Measurements from ENCODE around the gene CLMP. TPM values are rescaled to one million over a fixed set of nuclear protein-coding genes. Genes with fewer than 3 reads are reported as not detected.

Gene CLMP
- total RNA-seq, 1 experiment from 2014 or later, result 5.4 TPM

- intact Hi-C loops (cut with micrococcal nuclease; ENCODE audit: unreplicated experiment), result loop anchor here (2.0 to 10.0 kb wide), 5 partner anchors 41 to 601 kb away; partner anchors contain the start of gene HSPA8
- Histone ChIP-seq H3K27me3 (ENCODE audit: insufficient read depth, low read depth) (no peaks in the 10 kb centered on the region), H3K4me1 (replicated peaks; ENCODE audit: insufficient read depth) (no peaks in the 10 kb centered on the region), H3K27ac (no peak overlapping the region), H3K79me2 (ENCODE audit: low read depth) (no peaks in the 10 kb centered on the region), H3K36me3 (ENCODE audit: low read depth) (no peaks in the 10 kb centered on the region), H2AFZ (no peak overlapping the region), H3K9me3 (ENCODE audit: insufficient read depth, low read depth) (no peaks in the 10 kb centered on the region), H4K20me1 (ENCODE audit: insufficient read depth) (no peaks in the 10 kb centered on the region), H3K9me2 (ENCODE audit: insufficient read depth) (no peaks in the 10 kb centered on the region), H3K4me2 (no peak overlapping the region), H3F3A (ENCODE audit: insufficient read depth, low read depth) (peaks cover 7% of the 10 kb centered on the region; the same call in 1 of the 2 replicates), H3K4me3 (no peak overlapping the region)
- peak; percentile 33 to 60 for DNase-seq
- POLR2A ChIA-PET (ENCODE audit: unreplicated experiment), result interaction anchor here (0.6 kb wide), 1 partner anchor 14 kb away, joined by 3 read pairs; no protein-coding TSS in a partner anchor
- BruUV-seq (replicated peaks), result no TSS peak
- TF ChIP-seq EZH2 (IDR thresholded peaks at IDR 0.05; ENCODE audit: low read depth) (no peak), CTCF (conservative IDR thresholded peaks at IDR 0.05) (peak; percentile 82)
- CTCF ChIA-PET, result interaction anchor here (0.5 to 1.9 kb wide), 10 partner anchors 21 to 304 kb away, joined by 3 to 15 read pairs (median 4); no protein-coding TSS in a partner anchor
Measured at GRCh38 chr11:123103326-123103980, 91.6 kb downstream of the CLMP start.

- intact Hi-C loops (cut with micrococcal nuclease; ENCODE audit: unreplicated experiment), result loop anchor here (5.0 to 10.0 kb wide), 3 partner anchors 38 to 604 kb away; partner anchors contain the start of gene HSPA8
- Histone ChIP-seq H3K36me3 (ENCODE audit: low read depth) (no peaks in the 10 kb centered on the region), H3K4me2 (no peak overlapping the region), H2AFZ (no peak overlapping the region), H4K20me1 (ENCODE audit: insufficient read depth) (no peaks in the 10 kb centered on the region), H3F3A (ENCODE audit: insufficient read depth, low read depth) (peaks cover 7% of the 10 kb centered on the region; the same call in 1 of the 2 replicates), H3K27me3 (ENCODE audit: insufficient read depth, low read depth) (no peaks in the 10 kb centered on the region), H3K9me3 (ENCODE audit: insufficient read depth, low read depth) (no peaks in the 10 kb centered on the region), H3K9me2 (ENCODE audit: insufficient read depth) (no peaks in the 10 kb centered on the region), H3K79me2 (ENCODE audit: low read depth) (no peaks in the 10 kb centered on the region), H3K4me1 (replicated peaks; ENCODE audit: insufficient read depth) (no peaks in the 10 kb centered on the region), H3K4me3 (no peak overlapping the region), H3K27ac (no peak overlapping the region)
- BruUV-seq (replicated peaks), result no TSS peak
- no peak for TF ChIP-seq CTCF (conservative IDR thresholded peaks at IDR 0.05)
- no peak for TF ChIP-seq EZH2 (IDR thresholded peaks at IDR 0.05; ENCODE audit: low read depth)
- DNase-seq, result no peak
- CTCF ChIA-PET, result no interaction called here
- POLR2A ChIA-PET (ENCODE audit: unreplicated experiment), result no interaction called here
Measured at GRCh38 chr11:123100379-123101085, 94.5 kb downstream of the CLMP start.

GRCh38 chr11:123098990-123099389, 96.1 kb downstream of the CLMP start:
- no peak overlapping the region for H3K4me3 ChIP-seq
- no peaks in the 10 kb centered on the region for H3K36me3 ChIP-seq (ENCODE audit: low read depth)
- CTCF ChIA-PET, result no interaction called here
- no peaks in the 10 kb centered on the region for H3K9me3 ChIP-seq (ENCODE audit: insufficient read depth, low read depth)
- intact Hi-C loops (cut with micrococcal nuclease; ENCODE audit: unreplicated experiment), result no loop called here
- H3F3A ChIP-seq (ENCODE audit: insufficient read depth, low read depth), result peaks cover 3% of the 10 kb centered on the region; the same call in 1 of the 2 replicates
- H3K4me2 ChIP-seq, result no peak overlapping the region
- BruUV-seq (replicated peaks), result no TSS peak
- no peak overlapping the region for H3K27ac ChIP-seq
- no peak for TF ChIP-seq EZH2 (IDR thresholded peaks at IDR 0.05; ENCODE audit: low read depth)
- no peak for TF ChIP-seq CTCF (conservative IDR thresholded peaks at IDR 0.05)
- H3K4me1 ChIP-seq (replicated peaks; ENCODE audit: insufficient read depth), result no peaks in the 10 kb centered on the region
- H4K20me1 ChIP-seq (ENCODE audit: insufficient read depth), result no peaks in the 10 kb centered on the region
- POLR2A ChIA-PET (ENCODE audit: unreplicated experiment), result interaction anchor here (0.6 kb wide), 1 partner anchor 43 kb away, joined by 4 read pairs; no protein-coding TSS in a partner anchor
- H3K9me2 ChIP-seq (ENCODE audit: insufficient read depth), result no peaks in the 10 kb centered on the region
- H2AFZ ChIP-seq, result no peak overlapping the region
- no peaks in the 10 kb centered on the region for H3K79me2 ChIP-seq (ENCODE audit: low read depth)
- no peak for DNase-seq
- H3K27me3 ChIP-seq (ENCODE audit: insufficient read depth, low read depth), result no peaks in the 10 kb centered on the region
